Suppressor macrophage treated with lipopolysaccharide for 4 hours (primary cell): ENCODE results near the gene DPM2.
A peak's percentile ranks its signal among the peaks of the same experiment; 100 is the strongest.

Experiments used
- DNase-seq: peaks from one replicate; pipeline ENCODE4 v3.0.0-alpha.2; 2020

Gene DPM2

DNA sequence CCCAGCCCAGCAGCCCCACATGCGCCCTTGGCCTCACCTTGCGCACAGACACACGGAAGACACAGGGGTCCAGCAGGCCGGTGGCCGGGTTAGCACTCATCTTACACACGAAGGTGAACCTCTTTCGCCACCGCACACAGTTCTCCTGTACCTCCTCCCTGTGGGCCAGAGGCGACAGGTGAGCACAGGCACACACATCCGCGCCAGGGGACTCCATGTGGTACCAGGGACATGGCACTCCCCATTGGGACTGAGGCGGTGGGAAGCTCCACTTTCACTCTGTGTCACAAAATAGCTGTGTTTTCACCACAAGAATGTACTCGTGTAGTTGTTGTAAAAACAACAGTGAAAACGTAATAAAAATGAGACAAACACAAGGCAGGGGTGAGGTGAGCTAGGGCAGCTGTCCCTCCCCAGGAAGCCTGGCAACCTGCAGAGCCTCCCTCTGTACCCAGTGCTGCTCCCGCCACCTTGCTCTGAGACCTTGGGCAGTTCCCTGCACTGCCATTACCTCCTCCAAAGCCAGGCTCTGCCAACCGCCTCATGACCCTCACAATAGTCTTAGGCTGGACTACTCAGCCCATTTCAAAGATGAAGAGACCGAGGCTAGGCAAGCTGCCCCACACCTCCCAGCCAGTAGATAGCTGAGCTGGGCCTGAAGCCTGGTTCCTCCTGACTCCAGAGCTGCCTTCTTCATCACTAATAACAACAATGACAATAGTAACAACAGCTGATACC, 16.3 kb upstream of the DPM2 start:
- DNase-seq, result no peak

DNA sequence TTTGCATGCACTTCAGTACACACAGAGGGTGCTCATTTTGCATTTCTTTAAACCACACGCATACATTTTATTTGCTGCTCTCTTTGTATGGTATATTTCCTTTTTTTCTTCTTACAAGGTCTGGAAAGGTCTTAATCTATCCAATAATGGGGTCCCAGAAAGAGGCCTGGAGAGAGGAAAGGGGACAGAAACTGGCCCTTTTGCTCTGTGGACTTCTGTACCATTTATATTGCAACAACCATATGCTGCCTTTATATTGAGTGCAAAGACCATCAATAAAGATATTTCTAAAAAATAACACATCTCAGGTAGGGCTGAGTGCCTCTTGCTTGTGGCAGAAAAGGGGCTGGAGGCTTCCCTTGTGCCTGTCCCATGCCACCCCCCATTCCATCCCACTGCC, 15.5 kb upstream of the DPM2 start:
- no peak for DNase-seq

DNA sequence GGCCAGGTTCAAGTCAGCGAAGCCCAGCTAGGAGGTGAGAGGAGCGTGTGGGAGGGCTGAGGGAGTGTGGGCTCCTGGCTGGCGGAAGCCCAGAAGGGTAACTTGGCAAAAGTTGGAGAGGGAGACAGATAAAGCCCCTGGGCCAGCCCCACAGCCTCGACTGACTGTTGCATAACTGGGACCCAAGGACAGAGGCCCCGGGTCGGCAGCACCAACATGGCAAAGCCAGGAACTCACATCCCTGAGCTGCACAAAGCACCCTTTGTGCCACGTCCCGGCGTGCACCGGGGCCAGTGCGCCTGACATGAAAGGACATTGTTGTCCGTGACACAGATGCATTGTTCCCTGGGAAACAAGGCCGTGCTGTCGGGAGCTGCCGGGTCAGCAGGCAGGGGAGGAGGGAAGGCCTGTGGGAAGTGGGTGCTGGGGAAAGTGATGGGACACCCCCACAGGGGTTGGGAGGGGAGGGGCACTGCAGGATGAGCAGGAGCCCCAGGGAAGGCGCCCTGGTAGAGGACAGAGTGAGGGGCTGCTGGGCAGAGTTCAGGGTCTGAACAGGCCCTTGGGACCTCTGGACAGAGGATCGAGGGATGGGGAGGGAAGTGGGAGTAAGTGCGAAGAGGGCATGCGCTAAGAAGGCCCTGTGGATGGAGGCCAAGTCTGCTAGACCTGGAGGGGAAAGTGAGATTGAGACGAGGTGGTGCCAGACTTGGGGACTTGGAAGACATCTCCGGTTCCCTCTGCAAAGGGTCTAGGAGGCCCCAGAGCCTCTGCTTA, 13.0 kb upstream of the DPM2 start:
- DNase-seq, result no peak

DNA sequence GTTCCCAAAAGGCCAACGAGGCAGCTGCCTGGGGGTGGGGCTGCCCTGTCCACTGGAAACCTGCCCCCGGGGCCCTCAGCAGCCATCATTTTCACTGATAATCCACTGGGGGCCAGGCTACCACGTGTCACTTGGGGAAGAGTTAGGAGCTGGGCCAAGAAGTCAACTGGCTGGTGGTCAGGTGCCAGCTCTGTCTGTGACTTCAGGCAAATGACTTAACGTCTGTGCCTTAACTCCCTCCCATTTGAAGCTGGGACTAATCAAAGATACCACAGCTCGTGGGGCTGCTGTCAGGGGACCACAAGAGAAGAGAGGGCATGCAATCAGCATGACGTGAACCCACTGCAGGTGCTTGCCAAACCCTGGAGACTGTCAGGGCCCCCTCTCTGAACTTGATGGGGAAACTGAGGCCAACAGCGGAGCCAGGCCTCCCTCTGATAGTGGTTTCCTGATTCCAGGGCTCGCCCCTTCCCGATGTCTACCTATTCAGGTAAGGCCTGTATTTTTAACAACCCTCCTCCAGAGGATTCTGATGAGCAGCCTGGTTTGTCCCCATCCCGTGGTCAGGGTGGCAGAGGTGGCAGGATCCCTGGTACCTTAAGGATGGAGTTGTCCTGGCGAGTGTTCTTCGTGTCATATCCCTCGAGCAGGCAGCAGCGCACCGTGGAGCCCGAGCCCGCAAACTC, 12.3 kb upstream of the DPM2 start:
- no peak for DNase-seq

DNA sequence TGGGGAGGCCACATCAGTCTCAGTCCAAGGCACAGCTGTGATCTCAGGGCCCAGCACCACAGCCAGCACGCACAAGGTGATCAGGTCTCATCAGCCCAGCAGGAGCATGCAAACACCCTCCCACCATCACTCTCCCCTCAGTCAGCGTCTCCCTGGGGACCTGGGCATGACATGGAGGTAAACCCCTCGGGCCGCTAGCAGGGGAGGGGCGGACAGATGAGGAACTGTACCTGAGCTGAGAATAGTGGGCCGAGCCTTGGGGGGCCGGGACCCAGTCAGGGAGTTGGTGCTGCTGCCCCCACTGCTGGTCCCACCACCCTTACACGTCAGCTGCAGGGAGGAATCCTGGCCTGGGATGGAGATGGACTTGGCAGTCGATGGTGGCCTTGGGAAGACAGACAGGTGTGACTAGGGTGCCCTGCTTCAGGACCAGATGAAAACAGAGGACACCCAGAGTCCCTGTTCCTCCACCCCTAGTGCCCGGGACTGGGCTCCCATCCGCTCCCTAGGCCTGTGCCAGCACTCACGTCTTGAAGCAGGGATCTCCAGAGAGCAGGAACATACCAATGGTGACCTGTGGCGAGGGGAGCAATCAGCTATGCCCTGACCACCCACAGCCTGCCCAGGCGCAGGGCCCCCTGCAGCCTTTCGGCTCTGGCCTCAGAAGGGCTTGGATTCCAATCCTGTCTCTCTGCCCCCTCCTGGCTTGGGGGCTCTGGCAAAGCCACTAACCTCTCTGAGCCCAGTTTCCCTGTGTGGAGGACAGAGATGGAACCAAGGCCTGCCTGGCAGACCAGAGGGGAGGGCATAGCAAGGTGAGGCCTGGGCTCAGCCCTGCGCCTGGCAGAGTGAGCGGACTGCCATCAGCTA, 10.4 kb upstream of the DPM2 start:
- DNase-seq, result no peak

DNA sequence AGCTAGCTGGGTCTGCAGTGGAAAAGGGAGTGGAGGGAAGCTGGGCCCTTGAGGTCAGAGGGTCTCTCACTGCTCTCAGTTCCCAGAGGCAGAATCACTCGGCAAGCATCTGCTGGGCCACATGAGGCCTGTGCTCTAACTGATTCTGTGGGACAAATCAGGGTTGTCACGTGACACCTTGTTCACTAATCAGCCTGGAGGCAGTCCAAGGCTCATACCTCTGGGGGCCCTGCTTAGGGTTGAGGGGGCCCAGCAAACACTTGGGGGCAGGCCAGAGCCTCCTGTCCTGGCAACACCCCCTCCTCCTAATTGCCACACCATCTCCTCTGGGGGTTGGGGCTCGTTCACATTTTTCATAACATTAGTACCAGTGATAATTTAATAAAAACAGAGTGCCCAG, 9.1 kb upstream of the DPM2 start:
- DNase-seq, result no peak

DNA sequence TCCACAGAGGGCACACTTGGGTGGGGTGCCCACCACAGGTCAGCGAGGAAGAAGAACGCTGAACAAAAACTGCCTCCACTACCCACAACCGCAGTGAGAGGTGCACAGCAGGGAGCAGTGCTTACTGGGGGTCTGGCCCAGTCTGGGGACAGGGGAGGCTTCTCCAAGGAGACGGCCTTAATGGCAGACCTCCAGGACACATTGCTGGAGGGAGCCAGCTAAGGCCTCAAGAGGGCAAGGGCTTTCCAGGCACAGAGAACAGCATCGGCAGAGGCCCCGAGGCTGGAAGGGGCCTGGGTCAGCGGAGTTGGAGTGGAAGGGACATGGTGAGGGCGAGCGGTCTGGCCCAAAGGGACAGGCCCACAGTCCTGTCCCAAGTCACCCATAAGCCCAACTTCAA, 8.3 kb upstream of the DPM2 start:
- no peak for DNase-seq

DNA sequence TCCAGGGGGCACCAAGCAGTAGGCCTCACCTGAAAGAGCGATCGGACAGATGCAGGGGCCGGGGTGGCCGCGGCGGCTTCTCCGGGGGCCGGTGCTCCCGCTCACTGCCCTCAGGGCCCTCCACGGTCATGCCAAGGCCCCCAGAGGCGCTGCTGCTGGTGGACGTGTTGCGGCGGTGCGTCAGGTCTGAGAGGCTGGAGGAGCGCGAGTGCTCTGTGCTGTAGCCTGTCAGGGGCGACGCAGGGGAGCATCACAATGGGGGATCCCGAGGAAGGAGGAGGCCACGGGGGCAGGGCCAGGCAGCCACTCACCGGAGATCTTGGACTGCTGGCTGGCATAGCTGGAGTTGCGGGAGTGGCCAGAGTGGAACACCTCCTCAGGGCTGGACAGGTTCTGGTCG, 7.7 kb upstream of the DPM2 start:
- DNase-seq, result no peak

DNA sequence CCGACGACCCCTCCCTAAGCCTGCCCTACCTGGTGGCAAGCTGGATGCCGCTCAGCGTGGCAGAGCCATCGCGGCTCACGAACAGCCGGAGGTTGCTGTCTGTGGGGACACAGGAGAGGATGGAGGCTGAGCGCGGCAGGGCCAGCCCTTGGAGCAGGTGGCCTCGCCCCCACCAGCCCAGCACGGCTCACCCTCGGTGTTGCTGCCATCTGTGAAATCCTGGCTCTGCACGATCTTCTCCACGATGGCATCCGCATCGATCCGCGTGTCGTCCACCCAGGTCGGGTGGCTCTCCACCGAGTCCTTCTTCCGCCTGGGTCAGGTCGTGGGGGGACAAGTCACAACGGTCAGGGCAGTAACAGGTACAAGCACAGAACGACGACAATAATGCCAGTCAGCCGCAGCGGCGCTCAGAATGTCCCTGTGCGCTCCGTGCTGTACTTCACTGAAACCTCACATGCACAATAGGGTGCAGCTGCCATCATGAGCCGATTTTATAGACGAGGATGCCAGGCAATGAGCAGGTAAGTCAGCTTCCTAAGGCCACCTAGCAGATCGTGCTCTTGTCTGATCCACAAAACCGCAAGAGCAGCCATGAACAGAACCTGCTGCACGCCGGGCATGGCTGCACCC, 7.0 kb upstream of the DPM2 start:
- DNase-seq, result no peak

DNA sequence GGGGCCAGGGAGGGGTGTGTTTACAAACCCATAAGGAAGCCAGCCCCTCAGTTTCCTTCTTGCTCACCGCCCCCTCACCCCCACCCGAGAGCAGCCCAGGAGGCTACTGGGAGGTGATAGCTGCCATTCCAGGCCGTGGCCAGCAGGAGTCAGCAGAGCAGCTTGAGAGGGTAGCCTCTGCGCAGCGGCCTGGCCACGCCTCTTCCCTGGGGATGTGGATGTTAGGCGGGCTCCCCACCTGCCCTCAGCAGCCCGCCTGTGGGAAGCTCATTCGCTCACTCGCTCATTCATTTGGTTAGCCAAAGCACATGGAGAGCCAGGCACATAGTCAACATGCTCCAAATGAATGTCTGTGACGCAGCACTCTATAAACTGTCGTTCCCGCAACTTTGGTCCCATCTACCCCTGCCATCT, 6.1 kb upstream of the DPM2 start:
- peak; percentile 94 for DNase-seq

DNA sequence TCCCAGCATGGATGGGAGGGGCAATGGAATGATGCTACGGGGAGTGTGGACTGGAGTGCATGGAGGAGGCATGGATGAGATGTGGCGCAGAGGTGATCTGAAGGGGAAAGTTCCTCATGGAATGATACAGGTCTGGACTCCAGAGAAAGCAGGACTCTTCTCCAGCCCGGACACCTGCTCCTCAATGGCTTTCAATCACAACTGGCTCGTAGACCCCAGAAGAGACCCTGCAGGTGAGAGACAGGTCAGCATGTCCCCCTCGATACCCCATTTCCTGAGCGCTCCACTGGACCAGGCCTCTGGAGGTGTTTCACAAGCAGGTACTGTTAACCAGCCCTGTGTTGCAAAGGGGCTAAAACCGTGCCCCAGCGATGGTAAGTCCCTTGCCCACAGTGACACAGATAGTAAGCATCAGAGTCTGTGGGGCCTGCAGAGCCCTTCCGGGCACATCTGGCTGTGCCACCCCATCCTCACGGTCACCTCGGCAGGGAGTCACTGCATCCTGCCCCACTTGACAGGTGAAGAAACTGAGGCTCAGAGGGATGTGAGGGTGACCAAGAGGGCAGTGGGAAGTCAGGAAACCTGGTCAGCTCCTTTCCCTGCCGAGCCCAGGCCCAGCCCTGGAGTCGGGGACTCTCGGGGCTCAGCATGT, 5.5 kb upstream of the DPM2 start:
- no peak for DNase-seq

DNA sequence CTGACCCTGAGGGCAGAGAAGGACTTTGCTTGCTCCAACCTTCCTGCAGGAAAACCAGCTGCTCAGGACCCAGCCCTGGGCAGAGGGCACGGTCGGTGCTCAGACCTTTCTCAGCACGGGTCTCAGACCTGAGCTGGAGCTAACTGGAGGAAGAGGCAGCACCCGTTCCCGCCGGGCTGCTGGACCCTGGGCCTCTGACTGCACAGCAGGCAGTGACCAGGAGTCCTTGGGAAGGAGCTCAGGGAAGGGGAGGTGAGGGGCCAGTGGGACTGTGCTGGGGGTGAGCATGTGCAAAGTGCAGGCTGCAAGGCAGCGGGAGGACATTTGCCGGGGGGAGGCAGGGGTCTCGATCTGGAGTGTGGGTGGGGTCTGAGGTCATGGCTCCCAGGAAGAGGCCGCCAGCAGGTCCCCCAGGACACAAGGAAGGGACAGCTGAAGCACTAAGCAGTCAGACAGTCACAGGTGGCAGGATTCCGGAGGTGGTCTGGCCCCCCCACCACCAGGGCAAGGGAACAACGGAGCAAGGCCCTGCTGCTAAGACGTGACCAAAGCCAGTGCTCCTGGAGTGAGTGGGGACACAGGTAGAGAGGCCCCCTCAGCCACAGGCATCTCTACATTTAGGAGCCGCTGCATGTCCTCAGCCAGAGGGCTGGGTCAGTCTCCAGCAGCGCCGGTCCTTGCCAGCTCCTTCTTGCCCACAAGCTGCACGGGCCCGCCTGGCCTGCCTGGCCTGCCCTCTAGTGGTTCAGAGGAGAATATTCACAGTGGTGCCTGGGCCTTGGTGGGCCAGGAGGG, 4.8 kb upstream of the DPM2 start:
- DNase-seq, result peak; percentile 66

DNA sequence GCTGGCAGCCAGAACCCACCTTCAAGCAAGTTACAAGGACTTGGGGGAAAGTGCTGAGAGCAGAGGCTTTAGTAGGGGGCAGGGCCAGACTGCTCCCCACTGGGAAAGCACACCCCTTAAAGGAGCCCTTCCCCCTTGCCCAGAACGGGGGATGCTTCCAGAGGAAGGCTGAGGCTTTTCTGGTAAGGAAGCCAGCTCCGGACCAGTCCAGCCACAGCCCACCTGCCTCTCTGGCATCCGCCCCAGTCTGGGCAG, 4.2 kb upstream of the DPM2 start:
- no peak for DNase-seq

DNA sequence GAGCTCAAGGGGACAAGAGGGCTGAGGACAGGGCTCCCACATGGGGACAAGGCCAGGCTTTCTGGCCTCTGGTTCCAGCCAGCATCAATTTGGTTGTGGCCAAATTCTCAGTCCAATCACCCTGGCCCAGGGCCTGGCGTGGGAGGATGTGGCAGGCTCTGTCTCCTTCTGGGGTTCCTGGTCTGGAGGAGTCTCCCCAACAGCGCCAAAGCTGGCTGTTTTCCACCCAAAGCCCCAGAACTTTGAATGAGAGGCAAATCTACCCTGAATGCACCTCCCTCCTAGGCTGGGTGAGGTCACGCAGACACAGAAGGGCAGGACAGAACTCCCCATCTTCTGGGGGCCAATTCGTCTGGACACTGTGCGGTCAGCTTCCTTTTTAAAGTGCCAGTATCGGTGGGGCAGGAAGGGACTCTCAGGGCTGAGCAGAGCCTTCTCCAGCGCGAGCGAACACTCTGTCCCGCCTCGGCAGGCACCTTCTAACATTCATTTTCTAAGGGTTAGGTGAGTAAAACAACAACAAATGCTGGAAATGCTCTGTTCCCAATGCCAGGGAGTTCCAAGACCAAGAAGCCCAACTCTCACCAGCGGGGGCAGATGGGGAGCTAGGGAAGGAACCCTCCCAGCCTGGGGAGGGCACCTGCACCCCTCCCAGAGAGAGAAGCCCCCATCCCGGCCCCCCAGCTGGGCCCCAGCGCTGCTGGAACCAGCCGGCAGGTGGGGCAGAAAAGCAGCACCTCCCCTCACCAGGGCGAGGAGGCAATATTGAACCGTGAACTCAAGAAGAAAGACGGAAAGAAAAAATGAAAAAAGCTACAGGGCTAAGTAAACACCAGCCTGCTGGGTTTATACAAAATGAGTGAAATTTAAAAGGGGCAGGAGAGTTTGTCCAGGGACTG, 3.7 kb upstream of the DPM2 start:
- no peak for DNase-seq

DNA sequence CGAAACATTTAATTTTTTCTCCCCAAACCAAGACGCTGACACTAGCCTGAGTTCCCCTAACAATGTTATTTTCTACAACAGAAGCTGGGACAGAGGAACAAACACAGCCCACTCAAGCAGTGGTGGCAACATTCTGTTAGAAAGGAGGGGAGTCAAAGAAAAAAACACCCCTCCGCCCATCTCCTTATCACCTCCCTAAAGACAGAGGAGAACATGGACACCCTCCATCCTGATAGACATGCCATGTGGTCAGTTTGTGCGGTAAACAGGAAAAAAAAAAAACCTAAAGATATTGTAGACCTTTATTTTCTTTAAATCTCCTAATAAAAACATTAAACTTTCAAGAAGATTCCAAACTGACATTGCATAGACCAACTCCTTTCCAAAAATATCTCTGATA, 2.9 kb upstream of the DPM2 start:
- no peak for DNase-seq

DNA sequence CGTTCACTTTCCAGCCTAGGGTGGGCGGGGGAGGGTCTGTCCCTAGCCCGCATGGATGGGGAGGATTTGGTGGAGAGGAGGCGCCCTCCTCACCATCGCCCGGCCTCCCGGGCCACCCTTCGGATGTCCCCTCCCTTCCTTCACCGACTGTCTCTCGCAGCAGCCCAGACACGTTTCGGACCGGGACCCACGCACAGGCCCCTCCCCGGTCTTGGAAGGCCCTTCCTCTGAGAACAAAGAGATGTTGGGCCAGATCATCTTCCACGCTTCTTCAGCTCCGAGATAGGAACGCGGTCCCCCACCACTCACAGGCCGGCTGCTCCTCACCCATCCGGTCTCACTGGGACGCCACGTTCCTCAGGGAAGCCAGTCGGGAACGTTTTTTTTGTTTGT, 640 bp upstream of the DPM2 start:
- DNase-seq, result no peak

DNA sequence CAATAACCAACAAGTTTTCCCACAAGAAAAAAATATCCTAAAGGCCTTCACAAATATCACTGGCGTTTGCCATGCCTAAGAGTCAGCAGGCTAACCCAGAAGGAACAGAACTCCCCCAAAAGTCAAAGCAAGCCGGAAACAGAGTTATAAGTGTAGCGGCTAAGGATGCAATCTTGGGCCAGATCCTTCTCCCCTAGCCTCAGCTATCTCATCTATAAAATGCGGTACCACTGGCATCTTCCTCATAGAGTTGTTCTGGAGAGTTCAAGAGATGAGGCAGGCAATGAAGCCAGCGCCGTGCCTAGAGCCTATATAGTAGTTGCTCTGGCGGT, 632 bp downstream of the DPM2 start:
- DNase-seq, result no peak

DNA sequence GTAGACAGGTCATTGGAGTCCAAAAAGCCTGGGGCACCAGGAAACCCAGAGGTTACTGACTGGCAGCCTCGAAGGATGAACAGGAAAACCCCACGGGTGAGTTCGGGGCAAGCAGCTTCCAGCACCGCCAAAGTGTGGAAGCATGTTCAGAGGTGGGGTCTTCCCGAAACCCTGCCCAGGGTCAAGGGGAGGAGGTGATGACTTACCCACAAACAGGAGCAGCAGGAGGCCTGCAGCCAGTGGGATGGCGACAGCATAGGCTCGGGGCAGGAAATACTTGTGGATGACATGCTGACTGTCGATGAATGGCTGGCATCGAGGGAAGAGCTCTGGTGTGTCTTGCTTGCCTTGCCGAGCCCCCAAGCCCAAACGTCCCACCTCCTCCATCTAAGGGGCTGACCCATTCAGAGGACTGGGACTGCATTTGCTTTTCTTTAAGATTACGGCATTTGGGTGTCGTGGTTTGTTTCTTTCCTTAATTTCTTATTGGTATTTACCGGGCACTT, 1.3 kb downstream of the DPM2 start:
- DNase-seq, result no peak

DNA sequence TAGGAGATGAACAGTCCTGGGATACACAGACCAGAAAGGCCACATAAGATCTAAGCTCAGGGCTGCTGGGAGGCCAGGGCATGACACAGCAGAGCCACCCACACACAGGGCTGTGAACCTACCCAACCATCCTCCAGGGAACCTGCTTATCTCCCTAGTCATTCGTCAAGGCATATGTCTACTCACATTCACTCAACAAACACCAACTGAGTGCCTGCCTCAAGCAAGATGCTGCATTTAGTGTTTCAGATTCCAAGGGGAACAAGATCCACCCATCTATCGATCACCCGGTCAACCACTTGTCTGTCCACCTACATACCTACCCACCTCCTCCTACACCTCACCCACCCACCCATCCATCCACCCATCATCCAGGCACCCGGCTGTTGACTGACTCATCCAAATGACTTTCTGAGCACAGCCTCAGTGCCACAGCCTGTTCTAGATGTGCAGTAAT, 1.9 kb downstream of the DPM2 start:
- no peak for DNase-seq

DNA sequence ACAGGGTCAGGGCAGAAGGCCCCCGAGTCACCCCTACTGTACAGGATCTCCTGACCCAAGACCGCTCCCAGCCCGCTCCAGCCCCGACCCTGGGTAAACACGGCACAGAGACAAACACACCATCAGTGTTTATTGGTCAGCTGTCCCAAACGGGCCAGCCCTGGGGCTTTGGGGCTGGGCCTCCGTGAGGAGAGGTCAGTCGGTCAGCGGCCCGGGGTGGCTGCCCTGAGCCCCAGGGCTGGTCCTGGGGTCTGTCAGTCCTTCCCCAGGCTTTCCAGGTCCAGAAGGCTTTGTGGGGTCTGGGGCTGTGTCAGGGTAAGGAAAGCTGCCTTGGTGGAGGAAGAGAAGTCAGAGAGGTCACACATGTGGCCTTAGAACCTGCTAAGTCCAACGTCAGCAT, 2.7 kb downstream of the DPM2 start:
- no peak for DNase-seq
